IPS-NIHi11 (cell line): ENCODE data around the gene PRAMEF2.
"Not testable (repeated sequence)": the region's sequence is repeated elsewhere in the genome, so short reads cannot be mapped to it uniquely, and the experiment has no call there.

Experiments used
- DNase-seq: peaks from one replicate; pipeline ENCODE4 v3.0.0; 2012; ENCODE audit warnings: mixed read lengths, low spot score

Gene PRAMEF2

DNA sequence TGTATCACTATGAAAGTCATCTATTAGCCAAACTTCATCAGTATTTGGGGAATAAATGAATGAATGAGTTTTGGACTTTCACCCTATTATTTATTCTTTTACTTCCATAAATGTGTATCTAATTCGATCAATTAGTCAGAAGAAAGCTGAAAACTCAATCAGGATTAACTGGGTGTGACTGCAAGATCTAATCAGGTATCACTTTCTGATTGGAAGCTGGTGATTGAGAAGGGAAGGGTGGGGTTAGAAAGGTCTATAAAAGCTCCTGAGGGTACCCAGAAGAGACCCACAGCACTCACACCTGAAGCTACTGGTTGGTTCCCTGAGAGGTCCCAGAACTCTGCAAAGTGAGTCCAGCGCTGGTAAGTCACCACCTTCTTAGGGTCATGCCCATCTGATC, at the start of gene PRAMEF2:
PRAMEF2 (plus strand) TSS at position 301 of the 400 bp plus-strand sequence. CDS start 1,924 bp downstream, outside the sequence.
- not testable (repeated sequence) for DNase-seq

GRCh38 chr1:12809933-12810332, 47.0 kb upstream of the PRAMEF2 start:
- no peak for DNase-seq

GRCh38 chr1:12810691-12811408, 46.0 kb upstream of the PRAMEF2 start:
- DNase-seq, result no peak

DNA sequence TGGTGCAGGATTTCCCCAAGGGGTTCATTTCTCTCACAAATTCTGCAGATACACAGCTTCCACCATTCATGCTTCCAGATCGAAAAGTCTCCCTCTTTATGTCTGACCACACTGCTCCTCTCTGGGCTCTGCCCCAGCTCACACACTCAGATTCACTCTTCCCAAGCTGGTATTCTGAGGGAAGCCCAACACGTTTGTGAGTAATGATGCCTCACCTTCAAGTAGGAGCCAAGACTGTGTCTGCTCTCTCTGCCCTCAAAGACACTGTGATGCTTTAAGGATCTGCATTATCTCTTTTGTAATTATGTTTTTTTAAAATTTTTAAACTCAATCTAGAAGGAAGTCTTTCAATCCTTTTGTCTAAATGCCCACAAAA, 45.5 kb upstream of the PRAMEF2 start:
- no peak for DNase-seq

- DNase-seq, result not testable (repeated sequence)
Observed at GRCh38 chr1:12819061-12819460, 37.8 kb upstream of the PRAMEF2 start.

DNA sequence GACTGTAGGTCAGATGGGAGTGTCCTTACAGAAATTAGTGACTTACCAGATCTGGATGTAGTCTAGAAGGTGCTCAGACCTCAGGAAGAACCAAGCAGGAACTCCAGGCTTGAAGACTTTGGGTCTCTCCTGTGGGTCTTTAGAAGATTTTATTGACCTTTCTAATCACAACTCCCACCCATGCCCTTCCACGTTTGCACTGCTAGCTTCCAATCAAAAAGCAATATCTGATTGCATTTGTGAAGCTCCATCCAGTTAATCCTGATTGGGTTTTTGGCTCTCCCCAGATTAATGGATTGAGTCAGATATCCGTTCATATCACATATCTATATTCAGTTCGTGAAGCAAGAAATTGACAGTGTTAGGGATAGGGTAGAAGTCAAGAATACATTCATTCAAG, 25.6 kb upstream of the PRAMEF2 start, which contains the start of gene PRAMEF11:
PRAMEF11 (minus strand) TSS at position 101 of the 400 bp plus-strand sequence. CDS start 2,621 bp downstream, outside the sequence.
- not testable (repeated sequence) for DNase-seq

- not testable (repeated sequence) for DNase-seq
Observed at GRCh38 chr1:12833251-12833650, 23.6 kb upstream of the PRAMEF2 start.

GRCh38 chr1:12848620-12849019, 8.3 kb upstream of the PRAMEF2 start, which contains the start of gene HNRNPCL1:
TSS of gene HNRNPCL1 (minus strand) at chr1:12848720. CDS start at chr1:12848289, 431 bp downstream.
- DNase-seq, result not testable (repeated sequence)

GRCh38 chr1:12851779-12852178, 5.1 kb upstream of the PRAMEF2 start:
- DNase-seq, result no peak

GRCh38 chr1:12863131-12863880, 6.4 kb downstream of the PRAMEF2 start:
- DNase-seq, result not testable (repeated sequence)

DNA sequence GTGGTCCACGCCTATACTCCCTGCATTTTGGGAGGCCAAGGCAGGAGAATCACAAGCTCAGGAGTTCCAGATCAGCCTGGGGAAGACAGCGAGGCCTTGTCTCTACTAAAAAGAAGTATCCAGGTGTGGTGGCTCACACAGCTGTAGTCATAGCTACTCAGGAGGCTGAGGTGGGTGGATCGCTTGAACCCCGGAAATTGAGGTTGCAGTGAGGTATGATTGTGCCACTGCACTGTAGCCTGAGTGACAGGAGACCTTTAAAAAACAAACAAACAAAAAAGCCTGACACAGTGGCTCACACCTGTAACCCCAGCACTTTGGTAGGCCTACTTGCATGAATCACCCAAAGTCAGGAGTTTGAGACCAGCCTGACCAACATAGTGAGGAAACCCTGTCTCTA, 21.6 kb downstream of the PRAMEF2 start:
- DNase-seq, result not testable (repeated sequence)

DNA sequence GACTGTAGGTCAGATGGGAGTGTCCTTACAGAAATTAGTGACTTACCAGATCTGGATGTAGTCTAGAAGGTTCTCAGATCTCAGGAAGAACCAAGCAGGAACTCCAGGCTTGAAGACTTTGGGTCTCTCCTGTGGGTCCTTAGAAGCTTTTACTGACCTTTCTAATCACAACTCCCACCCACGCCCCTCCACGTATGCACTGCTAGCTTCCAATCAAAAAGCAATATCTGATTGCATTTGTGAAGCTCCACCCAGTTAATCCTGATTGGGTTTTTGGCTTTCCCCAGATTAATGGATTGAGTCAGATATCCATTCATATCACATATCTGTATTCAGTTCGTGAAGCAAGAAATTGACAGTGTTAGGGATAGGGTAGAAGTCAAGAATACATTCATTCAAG, 29.2 kb downstream of the PRAMEF2 start, which contains the start of gene PRAMEF4:
PRAMEF4 (minus strand) TSS at position 101 of the 400 bp plus-strand sequence. CDS start 2,807 bp downstream, outside the sequence.
- not testable (repeated sequence) for DNase-seq

GRCh38 chr1:12898170-12898569, 41.3 kb downstream of the PRAMEF2 start, which contains the start of gene PRAMEF10:
TSS of gene PRAMEF10 (minus strand) at chr1:12898270. CDS start at chr1:12895847, 2,423 bp downstream.
- DNase-seq, result not testable (repeated sequence)

- not testable (repeated sequence) for DNase-seq
Observed at GRCh38 chr1:12899186-12899585, 42.3 kb downstream of the PRAMEF2 start.

GRCh38 chr1:12903793-12904572, 47.1 kb downstream of the PRAMEF2 start:
- not testable (repeated sequence) for DNase-seq
